H1 (cell line): ENCODE measurements around the gene GPR34. TPM values are rescaled to one million over a fixed set of nuclear protein-coding genes. Genes with fewer than 3 reads are reported as not detected.

Experiments
- CTBP2 ChIP-seq: IDR thresholded peaks from 2 replicates; pipeline ENCODE4 v1.7.0; 2011; ENCODE audit warnings: borderline replicate concordance, mild to moderate bottlenecking, moderate library complexity, mixed read lengths, low read length; ENCODE audit not compliant: insufficient read depth, insufficient read length
- EZH2 ChIP-seq: fragments of 200-600 bp; sonication (generic); IDR thresholded peaks from 2 replicates; pipeline ENCODE4 v1.7.1; 2012; ENCODE audit warnings: low read depth, mild to moderate bottlenecking, moderate library complexity, low read length, inconsistent platforms; ENCODE audit not compliant: severe bottlenecking
- NANOG ChIP-seq: IDR thresholded peaks from 2 replicates; pipeline ENCODE4 v1.6.1; 2011; ENCODE audit warnings: low read length, low read depth, mild to moderate bottlenecking, inconsistent platforms; ENCODE audit not compliant: insufficient read depth, poor library complexity, severe bottlenecking
- NRF1 ChIP-seq: IDR thresholded peaks from 2 replicates; pipeline ENCODE4 v1.6.1; 2011; ENCODE audit warnings: mild to moderate bottlenecking, low read depth, low read length, improper control_type of control experiment
- SIX5 ChIP-seq: IDR thresholded peaks from 2 replicates; pipeline ENCODE4 v1.6.1; 2011; ENCODE audit warnings: mild to moderate bottlenecking, low read depth, low read length
- SP2 ChIP-seq: IDR thresholded peaks from 2 replicates; pipeline ENCODE4 v1.6.1; 2012; ENCODE audit warnings: mild to moderate bottlenecking, low read length, inconsistent platforms
- TAF7 ChIP-seq: optimal IDR thresholded peaks from 2 replicates; pipeline ENCODE3; 2011; ENCODE audit warnings: low read depth, mild to moderate bottlenecking, inconsistent platforms, low read length, moderate library complexity, borderline replicate concordance
- polyA plus RNA-seq, 7 experiments: library from polyadenylated mRNA; depleted of rRNA in 3 of 7; stranded (reverse) in 5 of 7; unstranded in 2 of 7; fragments of >200 nt in 5 of 7; fragments of 200-250 nt in 2 of 7; gene quantifications; 1 replicate in 5 of 7; 2 replicates in 1 of 7; 4 replicates in 1 of 7; pipeline versions ENCODE4 v1.2.1 to v1.2.3, GENCODE V29; 2011 to 2013; ENCODE audit warnings: missing spikeins in 2 of 7, mixed read lengths in 2 of 7
- total RNA-seq: library from RNA; stranded (reverse); fragmentation: NEBNext Ultra II Directional; extraction: Animal tissue kit (Norgen Biotek cat#: 25700); gene quantifications from 2 replicates; pipeline ENCODE4 v1.2.1, GENCODE V29; 2021

Gene GPR34
- total and polyA plus RNA-seq, 2 of the 8 experiments (the other 6 are each of a cell fraction or from before 2014, with no cell fraction given): not detected

GRCh38 chrX:41655631-41656030 is 33.1 kb upstream of the GPR34 start (continued):
- TF ChIP-seq NRF1 (no peak), TAF7 (no peak), SP2 (no peak), CTBP2 (no peak), SIX5 (no peak), NANOG (no peak), EZH2 (no peak)
- TF ChIP-seq, all 59 proteins: peak for 0
